HG03354 (cell line): ENCODE measurements around the gene IFFO2.

Experiments used
- ATAC-seq: cut with Tn5 transposase; IDR thresholded peaks from one replicate; pipeline ENCODE4 v1.9.1; 2021; ENCODE audit warnings: mild to moderate bottlenecking; ENCODE audit not compliant: unreplicated experiment, poor library complexity, severe bottlenecking

IFFO2 gene

DNA sequence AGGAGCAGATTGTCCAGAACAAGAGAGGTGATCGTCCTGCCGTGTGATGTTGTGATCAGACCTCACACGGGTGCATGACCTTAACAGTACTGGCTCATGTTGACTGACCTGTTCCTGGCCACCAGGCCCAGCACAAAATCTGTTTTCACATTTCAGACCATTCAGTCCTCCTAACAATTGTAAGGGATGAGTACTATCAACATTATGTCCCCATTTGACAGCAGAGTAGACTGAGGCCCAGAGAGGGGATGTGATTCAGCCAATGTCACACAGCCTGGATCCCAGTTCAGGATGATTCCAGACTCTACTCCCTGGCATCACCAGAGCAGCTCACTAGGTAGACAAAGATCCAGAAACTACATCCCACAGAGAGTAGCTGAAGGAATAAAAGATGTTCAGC, 89.6 kb downstream of the IFFO2 start:
- ATAC-seq: no peak

DNA sequence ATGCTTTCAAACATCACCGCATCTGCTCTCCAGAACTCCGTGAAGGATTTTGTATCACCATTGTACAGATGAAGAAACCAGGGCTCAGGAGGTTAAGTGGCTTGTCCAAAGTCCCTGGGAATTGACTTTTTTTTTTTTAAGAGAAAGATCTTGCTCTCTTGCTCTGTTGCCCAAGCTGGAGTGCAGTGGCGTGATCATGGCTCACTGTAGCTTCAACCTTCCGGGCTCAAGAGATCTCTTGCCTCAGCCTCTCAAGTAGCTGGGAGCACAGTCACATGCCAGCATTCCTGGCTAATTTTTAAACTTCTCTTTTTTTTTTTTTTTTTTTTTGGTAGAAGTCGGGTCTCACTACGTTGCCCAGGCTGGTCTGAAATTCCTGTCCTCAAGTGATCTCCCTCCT, 90.2 kb downstream of the IFFO2 start:
- no peak for ATAC-seq

DNA sequence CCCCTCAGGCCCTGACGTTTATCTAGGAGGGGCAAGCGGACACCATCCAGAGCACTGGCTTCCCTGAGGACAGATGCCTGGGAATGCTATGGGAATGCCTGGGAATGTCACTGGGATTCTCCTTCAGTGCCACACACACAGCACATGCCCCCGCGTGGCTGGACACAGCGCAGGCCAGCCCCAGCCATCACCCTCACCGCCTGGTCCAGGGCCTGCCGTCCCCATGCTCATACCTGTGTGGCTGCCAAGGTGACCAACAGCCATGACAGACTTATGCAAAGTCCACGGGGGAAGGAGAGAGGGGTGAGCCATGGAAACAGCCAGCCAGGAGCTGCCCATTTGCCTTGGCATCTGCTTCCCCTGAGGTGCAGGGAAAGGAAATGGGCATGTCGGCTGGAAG, 91.3 kb downstream of the IFFO2 start:
- ATAC-seq: no peak

DNA sequence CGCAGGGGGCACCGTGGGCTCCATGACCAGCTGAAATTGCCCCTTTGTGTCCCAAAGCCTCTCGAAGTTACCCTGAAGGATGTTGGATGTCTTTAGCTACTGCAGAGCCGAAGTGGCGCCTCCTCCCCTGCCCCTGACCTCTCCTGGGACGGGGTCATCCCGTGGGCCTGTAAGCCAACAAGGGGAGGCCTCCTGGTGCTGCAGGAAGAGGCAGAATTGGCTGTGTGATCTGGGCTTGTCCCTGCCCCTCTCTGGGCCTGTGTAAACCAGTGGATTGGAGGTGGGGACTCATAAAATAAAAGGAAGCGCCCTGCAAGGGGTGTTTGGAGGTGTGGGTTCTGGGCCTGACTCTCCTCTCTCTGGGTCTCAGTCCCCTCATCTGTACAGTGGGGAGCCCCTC, 94.9 kb downstream of the IFFO2 start:
- no peak for ATAC-seq

DNA sequence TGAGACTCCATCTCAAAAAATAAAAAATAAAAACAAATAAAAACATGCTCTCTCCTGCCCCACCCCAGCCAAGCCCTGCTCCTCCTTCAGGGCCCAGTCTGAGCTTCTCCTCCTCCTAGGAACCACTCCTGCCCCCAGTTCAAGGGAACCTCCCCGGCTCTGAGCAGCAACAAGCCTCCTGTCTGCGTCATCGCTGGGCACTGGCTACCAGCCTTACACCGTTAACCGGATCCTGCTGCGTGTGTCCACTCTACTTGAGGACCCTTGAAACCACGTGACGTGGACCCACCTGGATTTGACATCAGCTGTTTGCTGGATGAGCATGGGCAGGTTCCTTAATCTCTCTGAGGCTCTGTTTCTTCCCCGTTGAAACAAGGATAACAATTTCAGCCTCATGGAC, 95.4 kb downstream of the IFFO2 start:
- no peak for ATAC-seq

DNA sequence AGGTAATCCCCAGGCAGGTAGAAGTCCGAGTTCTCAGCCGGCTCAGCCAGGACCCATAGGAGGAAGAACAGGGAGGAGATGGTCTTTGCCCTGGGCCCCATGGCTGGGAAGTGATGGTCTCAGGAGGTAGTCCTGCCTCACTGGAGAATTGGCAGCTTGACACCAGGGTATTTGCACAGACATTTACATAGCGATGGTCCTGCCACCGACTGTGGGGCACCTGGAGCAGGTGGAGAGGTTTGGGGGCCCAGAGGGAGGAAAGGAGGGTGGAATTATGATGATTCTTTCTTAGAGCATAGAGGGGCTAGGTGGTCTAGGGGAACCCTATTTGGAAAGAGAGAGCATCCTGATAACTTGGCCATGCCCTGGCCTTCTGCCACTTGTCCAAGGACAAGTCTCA, 96.9 kb downstream of the IFFO2 start, which contains the start of gene TAS1R2:
TAS1R2 (minus strand) TSS at position 101 of the 400 bp plus-strand sequence; CDS start at position 101, 0 bp downstream.
- no peak for ATAC-seq

DNA sequence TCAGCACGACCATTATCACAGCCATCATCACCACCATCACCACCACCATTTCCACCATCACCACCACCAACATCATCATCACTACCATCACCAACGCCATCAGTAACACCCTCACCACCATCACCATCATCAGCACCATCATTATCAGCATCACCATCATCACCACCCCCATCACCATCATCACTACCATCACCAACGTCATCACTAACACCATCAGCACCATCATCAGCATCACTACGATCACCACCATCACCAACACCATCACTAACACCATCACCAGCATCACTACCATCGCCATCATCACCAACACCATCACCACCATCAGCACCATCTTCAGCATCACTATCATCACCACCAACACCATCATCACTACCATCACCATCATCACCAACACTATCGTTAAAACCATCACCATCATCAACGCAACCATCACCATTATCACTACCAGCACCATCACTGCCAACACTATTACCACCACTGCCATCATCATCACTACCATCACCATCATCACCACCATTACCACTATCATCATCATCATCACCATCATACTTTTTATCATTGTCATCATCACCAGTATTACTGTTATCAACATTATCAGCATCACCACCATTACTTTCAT, 98.3 kb downstream of the IFFO2 start:
- no peak for ATAC-seq

DNA sequence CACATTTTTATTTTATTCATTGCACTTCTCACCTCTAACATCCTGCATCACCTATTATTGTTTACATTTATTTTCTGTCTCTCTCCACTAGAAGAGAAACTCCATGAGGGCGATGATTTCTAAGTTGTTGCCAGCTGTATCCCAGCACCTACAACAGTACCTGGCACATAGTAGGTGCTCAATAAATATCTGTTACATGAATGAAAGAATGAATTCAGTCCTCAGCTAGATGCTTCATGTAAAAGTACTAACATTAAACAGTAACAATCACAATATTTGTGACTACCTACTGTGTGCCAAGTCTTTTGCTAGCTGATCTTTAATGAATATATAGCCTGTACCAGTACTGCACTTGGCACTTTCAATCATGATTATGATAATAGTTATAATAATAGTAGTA, 100.0 kb downstream of the IFFO2 start:
- ATAC-seq: no peak

DNA sequence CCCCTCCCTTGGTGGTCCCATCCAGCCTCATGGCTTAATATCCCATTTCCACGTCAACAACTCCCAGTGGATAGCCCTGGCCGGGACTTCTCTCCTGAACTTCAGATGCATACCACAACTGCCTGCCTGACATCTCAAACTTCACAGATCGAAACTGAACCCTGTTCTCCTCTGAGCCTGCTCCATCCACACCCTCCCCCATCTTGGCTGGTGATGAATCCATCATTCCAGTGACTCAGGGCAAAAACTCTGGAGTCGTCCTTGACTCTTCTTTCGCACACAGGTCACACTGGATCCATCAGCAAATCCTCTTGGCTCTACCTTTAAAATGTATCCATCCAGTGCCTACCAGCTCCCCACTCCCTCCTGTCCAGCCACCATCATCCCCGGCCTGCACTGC, 100.9 kb downstream of the IFFO2 start:
- no peak for ATAC-seq

DNA sequence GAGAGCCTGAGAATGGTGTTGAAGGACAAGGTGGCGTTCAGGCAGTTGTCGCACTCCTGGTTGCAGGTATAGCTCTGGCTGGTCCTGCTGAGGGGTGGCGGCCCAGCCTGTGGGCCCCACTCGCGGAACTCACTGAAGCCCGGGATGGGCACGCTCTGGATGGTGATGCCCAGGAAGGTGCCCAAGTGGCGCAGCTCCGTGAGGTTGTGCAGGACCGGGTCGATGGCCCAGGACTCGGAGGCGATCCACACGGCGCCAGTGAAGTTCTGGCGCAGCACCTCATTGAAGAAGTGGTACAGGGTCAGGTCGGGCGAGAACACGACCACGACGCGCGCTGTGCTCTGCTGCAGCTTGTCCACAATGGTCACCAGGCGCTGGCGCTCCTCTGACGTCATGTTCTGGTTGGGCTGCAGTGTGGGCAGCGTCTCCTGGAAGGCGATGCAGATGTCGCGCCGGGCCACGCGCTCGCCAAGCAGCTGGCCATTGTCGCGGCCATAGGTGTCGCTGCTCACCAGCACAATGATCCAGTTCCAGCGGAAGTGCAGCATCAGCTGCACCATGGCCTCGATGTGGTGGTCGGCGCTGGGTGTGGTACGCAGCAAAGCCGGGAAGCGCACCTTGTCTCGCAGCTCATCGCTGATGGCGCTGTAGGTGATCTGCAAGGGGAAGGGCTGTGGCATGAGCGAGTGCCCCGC, 102.0 kb downstream of the IFFO2 start:
- ATAC-seq: no peak
